HepG2 (cell line): ENCODE data around the gene GARIN5A. TPM values are rescaled to one million over a fixed set of nuclear protein-coding genes. Genes with fewer than 3 reads are reported as not detected.
A peak's percentile ranks its signal among the peaks of the same experiment; 100 is the strongest.

Source experiments
- ATAC-seq: fragments of 200-7000 bp; cut with Tn5 transposase; 3 replicates; pipeline ENCODE4 v1.9.1; 2020; ENCODE audit warnings: mild to moderate bottlenecking, moderate library complexity
- BruUV-seq: library from RNA; stranded (reverse); fragments of 400-500 nt; replicated peaks from 2 replicates; lab custom pipeline; 2021; lab: Mats Ljungman, UMichigan
- CTCF ChIA-PET: fragments of 300-600 bp; formaldehyde crosslinking; extraction: SDS; loops from one replicate; lab custom pipeline; 2021; ENCODE audit warnings: low total read pairs, inconsistent platforms, low intra/inter-chr PET ratio; lab: Yijun Ruan, JAX
- POLR2A ChIA-PET: fragments of 350-600 bp; sonication (Branson Sonifier 250); formaldehyde crosslinking; loops from one replicate; lab custom pipeline; 2020; ENCODE audit warnings: antibody characterized with exemption, inconsistent platforms; lab: Yijun Ruan, JAX
- DNase-seq: peaks from one replicate; pipeline ENCODE4 v3.0.0-alpha.2; 2015; ENCODE audit warnings: low spot score
- FAIRE-seq: peaks from 3 replicates; lab custom pipeline; 2011; peaks lifted over from hg19 to GRCh38; lab: Jason Lieb, UNC
- H2AFZ ChIP-seq: one replicate; pipeline ENCODE4 v1.6.1; 2011; ENCODE audit warnings: low read length, inconsistent platforms
- H3K27ac ChIP-seq: fragments of 300-600 bp; 3 replicates; pipeline ENCODE4 v1.8.0; 2011; ENCODE audit warnings: mixed run types, mild to moderate bottlenecking, mixed read lengths, low read length, inconsistent platforms; ENCODE audit not compliant: insufficient read depth; ENCODE audit errors: extremely low read length
- H3K27me3 ChIP-seq, 2 experiments: fragments of 200-600 bp in 1 of 2; 2 replicates in 1 of 2; 3 replicates in 1 of 2; pipeline versions ENCODE4 v1.6.0 to v1.8.0; 2011; ENCODE audit warnings: low read length in 2 of 2, mild to moderate bottlenecking in 2 of 2, moderate library complexity in 2 of 2, inconsistent platforms in 1 of 2; ENCODE audit not compliant: insufficient read depth in 2 of 2, control insufficient read depth in 1 of 2
- H3K36me3 ChIP-seq, 2 experiments: fragments of 200-600 bp in 1 of 2; replicated peaks in 1 of 2; 2 replicates in 1 of 2; 3 replicates in 1 of 2; pipeline versions ENCODE4 v1.5.1 to v1.8.0; 2011; ENCODE audit warnings: low read length in 2 of 2, inconsistent platforms in 1 of 2; ENCODE audit not compliant: insufficient read depth in 2 of 2, control insufficient read depth in 1 of 2
- H3K4me1 ChIP-seq: 2 replicates; pipeline ENCODE4 v1.5.1; 2012; ENCODE audit warnings: low read length, inconsistent platforms; ENCODE audit not compliant: insufficient read depth
- H3K4me2 ChIP-seq: 2 replicates; pipeline ENCODE4 v1.6.0; 2011; ENCODE audit warnings: low read depth, low read length, inconsistent platforms
- H3K4me3 ChIP-seq, 3 experiments: fragments of 200-600 bp in 1 of 3; sonication (generic), shearing (Covaris generic) in 1 of 3; replicated peaks in 1 of 3; 2 replicates each; pipeline ENCODE4 v1.5.1; 2011 to 2016; ENCODE audit warnings: low read length in 3 of 3, inconsistent platforms in 2 of 3, low read depth in 2 of 3, mild to moderate bottlenecking in 2 of 3, control low read depth in 1 of 3, mixed read lengths in 1 of 3; ENCODE audit not compliant: insufficient read depth in 1 of 3
- H3K79me2 ChIP-seq: one replicate; pipeline ENCODE4 v1.6.1; 2011; ENCODE audit warnings: low read length, inconsistent platforms; ENCODE audit not compliant: insufficient read depth
- H3K9ac ChIP-seq: 2 replicates; pipeline ENCODE4 v1.6.0; 2011; ENCODE audit warnings: mild to moderate bottlenecking, low read depth, low read length, inconsistent platforms; ENCODE audit not compliant: insufficient read depth
- H3K9me3 ChIP-seq: 2 replicates; pipeline ENCODE4 v1.5.1; 2012; ENCODE audit warnings: mild to moderate bottlenecking, low read length
- H4K20me1 ChIP-seq: 2 replicates; pipeline ENCODE4 v1.6.0; 2011; ENCODE audit warnings: inconsistent platforms, mild to moderate bottlenecking, low read length, moderate library complexity; ENCODE audit not compliant: insufficient read depth
- CENPT ChIP-seq: sonication (generic); formaldehyde crosslinking; IDR thresholded peaks from 2 replicates; pipeline ENCODE4 v1.8.0; 2022; ENCODE audit warnings: low read depth, mild to moderate bottlenecking, moderate library complexity, missing genetic modification reagents
- JUN ChIP-seq: sonication (generic); formaldehyde crosslinking; IDR thresholded peaks from 2 replicates; pipeline ENCODE4 v1.4.0; 2020; ENCODE audit warnings: mild to moderate bottlenecking, missing genetic modification reagents
- SALL1 ChIP-seq: sonication (generic); formaldehyde crosslinking; IDR thresholded peaks from 2 replicates; pipeline ENCODE4 v1.8.0; 2022; ENCODE audit warnings: mild to moderate bottlenecking, missing genetic modification reagents
- SSRP1 ChIP-seq: IDR thresholded peaks from 2 replicates; pipeline ENCODE4 v1.6.1; 2016; ENCODE audit warnings: control low read depth
- U2AF2 ChIP-seq: fragments of 200-400 bp; formaldehyde crosslinking; IDR thresholded peaks from 2 replicates; pipeline ENCODE4 v1.6.1; 2017; ENCODE audit warnings: low read depth, mild to moderate bottlenecking, low read length
- ZNF121 ChIP-seq: sonication (generic); formaldehyde crosslinking; IDR thresholded peaks from 2 replicates; pipeline ENCODE4 v1.5.0; 2020; ENCODE audit warnings: mild to moderate bottlenecking, missing genetic modification reagents
- ZNF260 ChIP-seq: sonication (generic); formaldehyde crosslinking; IDR thresholded peaks from 2 replicates; pipeline ENCODE4 v1.4.0; 2020; ENCODE audit warnings: missing genetic modification reagents, low read depth, mild to moderate bottlenecking, borderline replicate concordance
- ZNF460 ChIP-seq: sonication (generic); formaldehyde crosslinking; IDR thresholded peaks from 2 replicates; pipeline ENCODE4 v1.5.1; 2020; ENCODE audit warnings: missing genetic modification reagents, mild to moderate bottlenecking, borderline replicate concordance
- ZNF687 ChIP-seq: sonication (generic); formaldehyde crosslinking; IDR thresholded peaks from 2 replicates; pipeline ENCODE4 v1.5.1; 2020; ENCODE audit warnings: mild to moderate bottlenecking, missing genetic modification reagents, moderate library complexity
- WGBS: methylation state at CpG from one replicate; pipeline ENCODE4 v1.1.6; 2017; ENCODE audit warnings: low lambda C conversion rate; 5-methylcytosine and 5-hydroxymethylcytosine counted together
- in situ Hi-C: cut with HindIII; loops from 2 replicates; pipeline ENCODE4 v1.10.0; 2017; ENCODE audit warnings: low pct_unique_long_range_greater_than_20kb; ENCODE audit not compliant: extremely low pct_ligation_motif_present
- intact Hi-C: fragments of 100-400 bp; cut with micrococcal nuclease; formaldehyde crosslinking; loops from one replicate; pipeline ENCODE4 v1.10.0; 2022; ENCODE audit not compliant: unreplicated experiment
- polyA plus RNA-seq, 8 experiments: library from polyadenylated mRNA; depleted of rRNA in 3 of 8; stranded (reverse) in 7 of 8; unstranded in 1 of 8; fragments of >200 nt; fragmentation: Illumina TruSeq in 4 of 8; extraction: Trizol in 4 of 8; gene quantifications; 2 replicates each; pipeline versions ENCODE4 v1.2.1 to v1.2.3, GENCODE V29; 2011 to 2016; ENCODE audit warnings: low read depth in 4 of 8, missing spikeins in 1 of 8, mixed read lengths in 1 of 8; ENCODE audit not compliant: insufficient read depth in 1 of 8
- total RNA-seq, 5 experiments: library from RNA; depleted of rRNA; stranded (reverse); fragments of >200 nt; fragmentation: Illumina TruSeq; extraction: Trizol; gene quantifications; 2 replicates each; pipeline ENCODE4 v1.2.3, GENCODE V29; 2016; ENCODE audit warnings: low read depth in 1 of 5
- TF ChIP-seq, protein P1 (sequence below): sonication (generic); formaldehyde crosslinking; IDR thresholded peaks from 2 replicates; pipeline ENCODE4 v1.5.1; 2020; ENCODE audit warnings: mild to moderate bottlenecking, moderate library complexity, missing genetic modification reagents
- TF ChIP-seq, protein P2 (sequence below): sonication (generic); formaldehyde crosslinking; IDR thresholded peaks from 2 replicates; pipeline ENCODE4 v1.5.0; 2020; ENCODE audit warnings: mild to moderate bottlenecking, missing genetic modification reagents, borderline replicate concordance
- TF ChIP-seq, protein P3 (sequence below): sonication (generic); formaldehyde crosslinking; IDR thresholded peaks from 2 replicates; pipeline ENCODE4 v1.8.0; 2022; ENCODE audit warnings: missing genetic modification reagents, low read depth, mild to moderate bottlenecking, borderline replicate concordance

GARIN5A gene
- total and polyA plus RNA-seq, 2 of the 13 experiments (the other 11 are each of a cell fraction or from before 2014, with no cell fraction given), result not detected

GRCh38 chr19:50423279-50424113 is 53.2 kb downstream of the GARIN5A start:
- 38% methylated on average over 18 of the region's 22 CpGs for WGBS
- intact Hi-C loops, result no loop called here
- in situ Hi-C loops, result no loop called here
- POLR2A ChIA-PET, result no interaction called here
- peak; percentile 54 for ATAC-seq
- Histone ChIP-seq H3K9me3 (no peaks in the 10 kb centered on the region), H3K27ac (no peak overlapping the region), H3K4me2 (peak overlapping the region; percentile 42), H3K27me3 (no peaks in the 10 kb centered on the region; a peak in 1 of 5 replicates), H4K20me1 (no peaks in the 10 kb centered on the region), H2AFZ (no peak overlapping the region), H3K9ac (no peak overlapping the region), H3K4me1 (peaks cover 19% of the 10 kb centered on the region), H3K79me2 (no peaks in the 10 kb centered on the region), H3K36me3 (no peaks in the 10 kb centered on the region), H3K4me3 (no peak overlapping the region)
- CTCF ChIA-PET, result no interaction called here
- no peak for FAIRE-seq
- no TSS peak for BruUV-seq
- DNase-seq, result no peak
- TF ChIP-seq ZNF460 (CRISPR knock-in tag) (no peak), JUN (CRISPR knock-in tag) (no peak), SSRP1 (no peak), ZNF260 (no peak), U2AF2 (no peak), ZNF687 (CRISPR knock-in tag) (peak; percentile 37), ZNF121 (CRISPR knock-in tag) (0 out of 2 replicates have a peak, but pooled peaks have one; percentile 1), SALL1 (CRISPR knock-in tag) (peak; percentile 30; the same call in 1 of the 2 replicates), CENPT (CRISPR knock-in tag) (no peak)
- TF ChIP-seq, protein P1, sequence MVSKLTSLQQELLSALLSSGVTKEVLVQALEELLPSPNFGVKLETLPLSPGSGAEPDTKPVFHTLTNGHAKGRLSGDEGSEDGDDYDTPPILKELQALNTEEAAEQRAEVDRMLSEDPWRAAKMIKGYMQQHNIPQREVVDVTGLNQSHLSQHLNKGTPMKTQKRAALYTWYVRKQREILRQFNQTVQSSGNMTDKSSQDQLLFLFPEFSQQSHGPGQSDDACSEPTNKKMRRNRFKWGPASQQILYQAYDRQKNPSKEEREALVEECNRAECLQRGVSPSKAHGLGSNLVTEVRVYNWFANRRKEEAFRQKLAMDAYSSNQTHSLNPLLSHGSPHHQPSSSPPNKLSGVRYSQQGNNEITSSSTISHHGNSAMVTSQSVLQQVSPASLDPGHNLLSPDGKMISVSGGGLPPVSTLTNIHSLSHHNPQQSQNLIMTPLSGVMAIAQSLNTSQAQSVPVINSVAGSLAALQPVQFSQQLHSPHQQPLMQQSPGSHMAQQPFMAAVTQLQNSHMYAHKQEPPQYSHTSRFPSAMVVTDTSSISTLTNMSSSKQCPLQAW (CRISPR knock-in tag), result no peak
- TF ChIP-seq, protein P2, sequence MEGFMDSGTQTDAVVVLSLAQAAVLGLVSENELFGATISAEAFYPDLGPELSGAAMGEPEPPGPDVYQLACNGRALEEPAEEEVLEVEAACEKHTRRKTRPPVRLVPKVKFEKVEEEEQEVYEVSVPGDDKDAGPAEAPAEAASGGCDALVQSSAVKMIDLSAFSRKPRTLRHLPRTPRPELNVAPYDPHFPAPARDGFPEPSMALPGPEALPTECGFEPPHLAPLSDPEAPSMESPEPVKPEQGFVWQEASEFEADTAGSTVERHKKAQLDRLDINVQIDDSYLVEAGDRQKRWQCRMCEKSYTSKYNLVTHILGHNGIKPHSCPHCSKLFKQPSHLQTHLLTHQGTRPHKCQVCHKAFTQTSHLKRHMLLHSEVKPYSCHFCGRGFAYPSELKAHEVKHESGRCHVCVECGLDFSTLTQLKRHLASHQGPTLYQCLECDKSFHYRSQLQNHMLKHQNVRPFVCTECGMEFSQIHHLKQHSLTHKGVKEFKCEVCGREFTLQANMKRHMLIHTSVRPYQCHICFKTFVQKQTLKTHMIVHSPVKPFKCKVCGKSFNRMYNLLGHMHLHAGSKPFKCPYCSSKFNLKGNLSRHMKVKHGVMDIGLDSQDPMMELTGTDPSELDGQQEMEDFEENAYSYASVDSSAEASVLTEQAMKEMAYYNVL (CRISPR knock-in tag), result no peak
- TF ChIP-seq, protein P3, sequence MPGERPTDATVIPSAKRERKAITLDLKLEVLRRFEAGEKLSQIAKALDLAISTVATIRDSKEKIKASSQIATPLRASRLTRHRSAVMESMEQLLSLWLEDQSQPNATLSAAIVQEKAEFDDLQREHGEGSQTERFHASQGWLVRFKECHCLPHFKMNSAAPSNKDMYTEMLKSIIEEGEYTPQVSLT (CRISPR knock-in tag), result no peak
